ENCODE measurements around the gene CD3E. TPM values are rescaled to one million over a fixed set of nuclear protein-coding genes. Genes with fewer than 3 reads are reported as not detected.

CD3E gene
- total RNA-seq, 1 donor from 2014 or later = 14.5 TPM

DNA sequence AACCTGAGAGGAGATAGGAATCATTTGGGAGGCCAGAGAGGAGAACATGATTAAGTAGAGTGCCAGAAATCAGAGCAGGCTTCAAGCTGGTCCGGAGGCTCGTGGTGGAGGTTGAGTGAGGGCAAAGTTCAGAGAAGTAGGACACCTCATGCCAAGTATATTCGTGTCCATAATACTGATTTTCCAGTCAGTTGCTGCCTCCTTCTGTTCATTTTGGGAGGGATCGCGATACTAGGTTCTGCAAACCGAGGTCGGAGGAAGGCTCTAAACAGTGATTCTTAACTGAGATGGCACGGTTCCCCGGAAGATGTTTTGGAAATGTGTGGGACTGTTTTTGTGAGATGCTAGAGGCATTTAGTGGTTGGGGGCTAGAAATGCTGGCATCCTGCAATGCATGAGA, 13.6 kb upstream of the CD3E start:
- H3K4me3 ChIP-seq = no peak overlapping the region
- peaks cover 9% of the 10 kb centered on the region for H3K4me1 ChIP-seq
- ATAC-seq (peak; percentile 96), DNase-seq (no peak)
- no peak overlapping the region for H3K27ac ChIP-seq
- H3K9me3 ChIP-seq = no peaks in the 10 kb centered on the region
- H3K36me3 ChIP-seq = no peaks in the 10 kb centered on the region
- H3K27me3 ChIP-seq = peaks cover 6% of the 10 kb centered on the region
- TF ChIP-seq, protein P1, sequence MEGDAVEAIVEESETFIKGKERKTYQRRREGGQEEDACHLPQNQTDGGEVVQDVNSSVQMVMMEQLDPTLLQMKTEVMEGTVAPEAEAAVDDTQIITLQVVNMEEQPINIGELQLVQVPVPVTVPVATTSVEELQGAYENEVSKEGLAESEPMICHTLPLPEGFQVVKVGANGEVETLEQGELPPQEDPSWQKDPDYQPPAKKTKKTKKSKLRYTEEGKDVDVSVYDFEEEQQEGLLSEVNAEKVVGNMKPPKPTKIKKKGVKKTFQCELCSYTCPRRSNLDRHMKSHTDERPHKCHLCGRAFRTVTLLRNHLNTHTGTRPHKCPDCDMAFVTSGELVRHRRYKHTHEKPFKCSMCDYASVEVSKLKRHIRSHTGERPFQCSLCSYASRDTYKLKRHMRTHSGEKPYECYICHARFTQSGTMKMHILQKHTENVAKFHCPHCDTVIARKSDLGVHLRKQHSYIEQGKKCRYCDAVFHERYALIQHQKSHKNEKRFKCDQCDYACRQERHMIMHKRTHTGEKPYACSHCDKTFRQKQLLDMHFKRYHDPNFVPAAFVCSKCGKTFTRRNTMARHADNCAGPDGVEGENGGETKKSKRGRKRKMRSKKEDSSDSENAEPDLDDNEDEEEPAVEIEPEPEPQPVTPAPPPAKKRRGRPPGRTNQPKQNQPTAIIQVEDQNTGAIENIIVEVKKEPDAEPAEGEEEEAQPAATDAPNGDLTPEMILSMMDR (IDR thresholded peaks at IDR 0.05) = peak; percentile 56
- intact Hi-C loops (cut with DNase I) = loop anchor here (10.0 kb wide), 1 partner anchor 96 kb away; no protein-coding TSS in a partner anchor

DNA sequence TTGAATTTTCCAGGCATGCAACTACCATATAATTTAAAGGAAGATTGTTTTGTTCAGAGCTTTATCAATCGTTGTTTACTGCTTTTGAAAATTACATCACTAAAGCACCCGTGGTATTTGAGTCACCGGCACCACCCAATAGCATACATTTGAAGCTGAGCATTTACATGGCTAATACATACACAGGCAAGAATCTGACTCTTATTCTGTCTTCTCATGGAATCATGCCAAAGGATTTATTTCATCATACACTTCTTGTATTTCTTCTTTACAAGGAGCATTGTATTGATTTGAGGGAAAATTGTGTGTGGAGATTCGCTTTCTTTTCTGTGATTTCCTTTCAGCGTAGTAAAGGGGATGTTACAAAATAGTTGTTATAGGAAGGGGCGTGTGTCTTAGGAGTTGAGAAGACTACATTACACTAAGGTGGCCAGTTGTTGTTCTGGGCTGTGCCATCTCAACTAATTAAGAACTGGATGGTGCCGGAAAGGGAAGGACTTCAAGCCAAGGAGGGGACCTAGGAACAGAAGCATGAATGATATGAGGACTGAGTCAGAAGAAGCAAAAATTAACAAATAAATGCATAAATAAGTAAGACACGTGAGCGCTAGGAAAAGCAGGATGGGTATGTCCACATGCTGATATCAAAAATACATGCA, 12.9 kb upstream of the CD3E start:
- ATAC-seq (peak; percentile 54), DNase-seq (no peak)
- H3K9me3 ChIP-seq = no peaks in the 10 kb centered on the region
- no peak overlapping the region for H3K4me3 ChIP-seq
- TF ChIP-seq, protein P1 (IDR thresholded peaks at IDR 0.05) = no peak
- peaks cover 6% of the 10 kb centered on the region for H3K27me3 ChIP-seq
- H3K36me3 ChIP-seq = no peaks in the 10 kb centered on the region
- no peak overlapping the region for H3K27ac ChIP-seq
- peaks cover 9% of the 10 kb centered on the region for H3K4me1 ChIP-seq
- intact Hi-C loops (cut with DNase I) = loop anchor here (10.0 kb wide), 1 partner anchor 97 kb away; no protein-coding TSS in a partner anchor

DNA sequence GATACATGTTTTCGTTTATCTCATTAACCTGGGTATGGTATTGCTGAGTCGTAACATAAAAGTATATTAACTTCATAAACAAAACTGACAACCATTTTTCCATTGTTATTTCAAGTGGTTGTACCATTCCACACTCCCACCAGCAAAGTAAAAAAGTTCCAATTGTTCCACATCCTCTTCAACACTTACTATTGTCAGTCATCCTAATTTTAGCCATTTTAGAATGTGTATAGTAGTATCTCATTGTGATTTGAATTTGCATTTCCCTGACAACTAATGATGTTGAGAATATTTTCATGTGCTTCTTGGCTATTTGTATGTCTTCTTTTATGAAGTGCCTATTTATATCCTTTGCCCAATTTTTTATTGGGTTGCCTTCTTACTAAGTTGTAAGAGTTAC, 10.5 kb upstream of the CD3E start:
- TF ChIP-seq, protein P1 (IDR thresholded peaks at IDR 0.05) = no peak
- peaks cover 6% of the 10 kb centered on the region for H3K27me3 ChIP-seq
- H3K4me3 ChIP-seq = no peak overlapping the region
- H3K27ac ChIP-seq = no peak overlapping the region
- ATAC-seq (no peak), DNase-seq (no peak)
- no peaks in the 10 kb centered on the region for H3K9me3 ChIP-seq
- peaks cover 9% of the 10 kb centered on the region for H3K4me1 ChIP-seq
- H3K36me3 ChIP-seq = no peaks in the 10 kb centered on the region
- intact Hi-C loops (cut with DNase I) = loop anchor here (10.0 kb wide), 1 partner anchor 99 kb away; no protein-coding TSS in a partner anchor

DNA sequence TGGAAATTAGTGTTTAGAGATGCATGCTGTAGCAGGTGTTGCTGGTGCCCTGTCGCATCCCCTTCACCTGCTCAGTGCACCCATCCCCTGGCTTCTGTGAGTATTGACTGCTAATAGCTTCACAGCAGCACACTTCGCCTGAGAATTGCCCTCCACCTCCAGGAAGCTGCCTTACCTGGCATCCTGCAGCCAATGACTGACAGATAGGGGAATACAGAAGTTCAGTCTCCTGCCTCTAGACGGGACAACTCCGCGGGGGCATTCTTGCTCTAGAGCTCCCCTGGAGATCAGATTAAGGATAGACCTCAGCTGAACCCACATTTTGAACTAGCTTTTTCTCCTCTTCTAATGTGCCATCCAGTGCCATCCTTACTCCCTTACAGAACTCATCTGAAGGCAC, 9.3 kb upstream of the CD3E start:
- ATAC-seq (no peak), DNase-seq (no peak)
- H3K4me3 ChIP-seq = no peak overlapping the region
- TF ChIP-seq, protein P1 (IDR thresholded peaks at IDR 0.05) = no peak
- no peaks in the 10 kb centered on the region for H3K36me3 ChIP-seq
- H3K9me3 ChIP-seq = no peaks in the 10 kb centered on the region
- H3K27ac ChIP-seq = no peak overlapping the region
- peaks cover 6% of the 10 kb centered on the region for H3K27me3 ChIP-seq
- intact Hi-C loops (cut with DNase I) = loop anchor here (10.0 kb wide), 1 partner anchor 100 kb away; no protein-coding TSS in a partner anchor
- peaks cover 9% of the 10 kb centered on the region for H3K4me1 ChIP-seq

DNA sequence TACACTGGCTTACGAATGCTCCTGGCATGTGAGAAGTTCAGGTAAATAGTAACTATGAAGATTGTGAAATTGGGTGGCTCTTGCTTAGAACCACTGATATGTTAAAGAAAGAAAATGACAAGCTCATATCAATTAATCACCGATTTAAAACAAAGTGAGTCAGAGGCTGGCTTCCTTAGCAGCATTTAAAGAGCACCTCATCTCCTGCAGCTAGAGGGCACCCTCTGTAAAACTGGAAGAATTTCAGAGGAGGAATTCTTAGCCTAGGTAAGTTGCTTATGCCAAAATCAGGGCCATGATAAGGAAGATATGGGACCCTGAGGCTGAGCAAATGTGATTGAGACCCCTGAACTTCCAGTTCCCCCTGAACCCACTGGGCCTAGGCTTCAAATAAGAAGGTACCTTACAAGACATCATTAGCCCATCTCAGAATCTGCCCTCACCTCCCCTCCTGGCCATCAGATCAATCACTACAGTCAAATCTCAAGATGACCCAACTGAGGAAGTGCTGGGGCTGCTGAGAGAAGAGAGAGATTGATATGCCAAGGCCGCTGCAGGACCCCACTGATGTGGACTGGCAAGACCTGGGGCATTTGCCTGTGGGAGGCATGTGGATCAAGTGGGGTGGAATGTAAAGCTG, 8.6 kb upstream of the CD3E start:
- TF ChIP-seq, protein P1 (IDR thresholded peaks at IDR 0.05) = peak; percentile 66
- peak; percentile 76 for ATAC-seq
- peaks cover 6% of the 10 kb centered on the region for H3K27me3 ChIP-seq
- no peak for DNase-seq
- H3K27ac ChIP-seq = no peak overlapping the region
- no peak overlapping the region for H3K4me3 ChIP-seq
- H3K36me3 ChIP-seq = no peaks in the 10 kb centered on the region
- H3K9me3 ChIP-seq = no peaks in the 10 kb centered on the region
- intact Hi-C loops (cut with DNase I) = loop anchor here (10.0 kb wide), 1 partner anchor 101 kb away; no protein-coding TSS in a partner anchor
- H3K4me1 ChIP-seq = peaks cover 4% of the 10 kb centered on the region

All from upper lobe of right lung (tissue), 1 donor.